NCI-H1092 (cell line): Measurements from ENCODE around the gene RAPGEF1.
A peak's percentile ranks its signal among the peaks of the same experiment; 100 is the strongest.
"Not testable (repeated sequence)": the region's sequence is repeated elsewhere in the genome, so short reads cannot be mapped to it uniquely, and the experiment has no call there.

Experiments used
- DNase-seq: peaks from one replicate; lab custom pipeline; 2025; lab: John Stamatoyannopoulos, UW

Gene RAPGEF1

DNA sequence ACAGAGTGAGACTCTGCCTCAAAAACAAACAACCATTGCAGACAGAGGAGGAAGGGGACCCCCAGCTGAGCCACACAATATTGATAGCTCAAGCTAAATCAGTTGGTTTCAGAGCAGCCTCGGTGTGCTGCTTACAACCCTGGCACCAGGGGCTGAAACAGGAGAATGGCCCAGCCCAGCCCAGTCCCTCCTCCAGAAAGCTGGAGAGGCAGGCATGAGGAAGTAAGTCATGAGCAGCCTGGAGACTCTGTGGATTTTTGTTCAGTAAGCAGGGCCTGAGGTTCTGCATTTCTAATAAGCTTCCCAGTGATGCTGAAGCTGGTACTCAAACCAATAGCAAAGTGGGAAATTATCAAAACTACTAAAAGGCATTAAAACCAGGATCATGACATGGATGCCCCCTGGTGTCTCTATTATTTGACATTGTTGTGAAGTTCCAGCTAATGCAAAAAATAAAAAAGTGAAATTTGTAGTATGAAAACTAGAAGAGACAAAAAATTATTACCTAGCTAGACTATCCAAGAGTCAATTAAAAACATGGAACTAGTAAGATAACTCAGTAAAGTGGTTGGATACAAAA lies 180.4 kb downstream of the RAPGEF1 start:
- DNase-seq: no peak

DNA sequence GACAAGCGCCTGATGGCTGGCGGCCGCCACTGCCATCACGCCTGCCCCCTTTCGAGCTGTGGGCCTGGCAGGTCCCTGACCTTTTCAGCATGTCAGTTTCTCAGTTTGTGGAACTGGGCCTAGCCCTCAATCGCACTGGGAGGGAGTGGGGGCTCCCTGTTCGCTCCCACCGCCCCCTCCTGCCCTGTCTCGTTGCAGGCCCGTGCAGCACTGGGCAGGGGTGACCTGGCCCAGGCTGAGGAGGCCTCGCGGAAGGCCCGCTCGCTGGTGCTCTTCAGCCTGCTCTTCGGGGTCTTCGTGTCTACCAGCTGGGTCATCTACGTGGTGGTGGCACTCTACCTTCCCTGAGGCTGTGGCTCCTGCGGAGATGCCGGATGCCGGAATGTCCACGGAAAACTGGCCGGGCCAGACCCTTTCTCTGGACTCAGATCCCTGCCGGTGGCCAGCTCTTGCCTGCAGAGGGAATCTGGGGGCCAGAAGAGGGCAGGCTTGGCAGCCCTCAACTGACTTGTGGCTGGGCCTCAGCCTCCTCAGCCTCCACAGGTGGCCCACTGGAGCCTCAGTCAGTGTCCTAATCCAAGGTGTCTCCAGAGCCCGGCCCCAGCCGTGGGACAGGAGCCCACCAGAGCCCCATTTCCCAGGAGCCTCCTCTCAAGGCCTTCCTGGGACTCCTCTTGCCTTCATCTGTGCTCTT lies 181.9 kb downstream of the RAPGEF1 start:
- DNase-seq: no peak

DNA sequence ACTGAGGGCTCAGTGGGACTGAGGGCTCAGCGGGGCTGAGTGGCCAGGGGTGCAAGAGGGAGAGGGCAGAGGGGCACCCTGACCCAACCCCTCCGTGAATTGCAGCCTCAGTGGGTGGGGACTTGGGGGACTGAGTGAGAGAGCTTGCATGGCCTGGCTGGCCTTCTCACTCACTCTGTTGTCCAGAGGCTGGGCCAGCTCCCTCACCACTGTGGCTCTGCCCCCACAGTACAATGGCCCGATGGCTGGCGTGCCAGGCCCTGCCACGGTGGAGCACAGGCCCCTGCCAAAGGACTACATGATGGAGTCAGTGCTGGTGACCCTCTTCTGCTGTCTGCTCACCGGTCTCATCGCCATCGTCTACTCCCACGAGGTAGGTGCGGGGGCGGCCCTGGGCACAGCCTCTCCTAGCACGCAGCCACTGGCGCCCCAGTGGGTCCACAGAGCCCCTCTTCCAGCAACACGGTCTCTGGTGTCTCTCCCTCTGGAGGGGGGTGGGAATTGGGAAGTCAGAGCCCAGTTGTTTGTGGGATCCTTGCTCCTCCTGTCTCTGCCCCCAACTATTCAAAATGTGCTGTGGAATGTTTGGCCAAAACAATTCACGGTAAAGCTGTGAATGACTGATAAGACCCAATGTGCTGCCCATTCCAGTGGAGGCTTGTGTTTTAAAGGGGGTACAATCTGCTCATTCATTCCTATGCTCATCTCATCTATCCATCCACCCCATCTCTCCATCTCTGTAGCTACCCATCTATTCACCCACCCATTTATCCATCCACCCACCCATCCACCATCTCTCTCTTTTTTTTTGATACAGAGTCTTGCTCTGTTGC lies 183.8 kb downstream of the RAPGEF1 start:
- no peak for DNase-seq

DNA sequence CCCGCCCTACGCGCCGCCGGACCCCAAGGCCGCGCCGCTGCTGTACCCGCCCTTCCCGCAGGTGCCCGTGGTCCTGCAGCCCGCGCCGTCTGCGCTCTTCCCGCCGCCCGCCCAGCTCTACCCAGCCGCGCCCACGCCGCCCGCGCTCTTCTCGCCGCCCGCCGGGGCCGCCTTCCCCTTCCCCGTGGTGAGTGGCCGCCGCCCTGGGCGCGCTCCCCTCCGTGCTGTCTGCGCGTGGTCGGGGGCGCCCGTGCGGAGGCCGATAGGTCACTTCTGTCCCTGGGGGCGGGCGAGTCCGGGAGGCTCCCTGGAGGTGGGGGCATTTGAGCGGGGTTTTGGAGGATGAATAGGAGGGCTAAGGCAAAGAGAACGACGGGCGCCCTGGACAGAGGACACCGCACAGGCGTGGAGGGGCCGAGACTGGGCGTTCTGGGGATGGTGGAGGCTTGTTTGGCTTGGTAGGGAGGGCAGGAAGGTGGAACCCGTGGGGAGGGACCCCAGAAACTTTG lies 185.0 kb downstream of the RAPGEF1 start:
- DNase-seq: no peak

DNA sequence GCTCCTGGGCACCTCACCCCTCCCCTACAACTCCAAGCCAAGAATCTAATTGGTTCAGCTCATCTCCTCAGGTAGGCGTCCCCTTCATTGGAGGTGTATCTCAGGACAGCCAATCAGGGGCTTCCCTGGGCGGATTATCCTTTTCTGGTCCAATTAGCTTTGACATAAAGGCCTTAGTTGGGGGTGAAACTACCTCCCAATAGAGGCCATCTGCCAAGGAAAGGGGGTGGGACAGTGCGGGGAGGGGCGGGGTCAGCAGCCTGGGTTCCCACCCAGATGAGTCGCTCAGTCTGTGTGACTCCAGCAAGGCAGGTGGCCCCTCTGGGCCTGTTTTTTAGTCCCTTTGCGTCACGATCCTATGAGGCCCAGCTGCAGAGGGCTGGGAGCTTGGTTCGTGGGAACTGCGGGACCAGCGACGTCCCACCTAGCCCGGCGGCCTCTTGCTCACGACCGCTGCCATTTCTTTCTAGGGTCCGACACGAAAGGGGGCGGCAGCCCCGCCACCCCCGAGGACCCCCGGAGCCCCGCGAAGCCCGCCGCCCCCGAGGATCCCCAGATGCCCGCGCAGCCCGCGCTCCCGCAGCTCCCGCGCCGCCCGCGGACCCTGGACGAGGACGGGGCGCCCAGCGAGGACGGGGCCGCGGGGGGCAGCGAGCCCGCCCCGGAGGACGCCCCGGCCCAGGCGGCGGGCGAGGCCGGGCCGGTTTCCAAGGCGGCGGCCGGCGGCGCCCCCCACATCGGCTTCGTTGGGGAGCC lies 185.6 kb downstream of the RAPGEF1 start:
- DNase-seq: no peak

DNA sequence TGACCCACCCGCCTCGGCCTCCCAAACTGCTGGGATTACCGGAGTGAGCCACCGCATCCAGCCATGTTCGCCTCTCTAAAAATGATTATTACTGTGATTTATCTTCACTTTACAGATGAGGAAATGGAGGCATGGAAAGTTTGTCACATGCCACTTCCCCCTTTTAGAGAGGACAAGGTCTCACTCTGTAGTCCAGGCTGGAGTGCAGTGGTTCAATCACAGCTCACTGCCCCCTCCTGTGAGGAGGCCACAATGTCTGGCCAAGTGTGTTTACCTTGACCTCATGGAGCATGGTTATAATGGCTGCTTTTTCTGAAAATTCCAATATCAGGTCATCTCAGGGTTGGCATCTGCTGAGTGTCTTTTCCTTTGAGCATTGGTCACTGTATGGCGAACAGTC lies 187.8 kb downstream of the RAPGEF1 start:
- no peak for DNase-seq

DNA sequence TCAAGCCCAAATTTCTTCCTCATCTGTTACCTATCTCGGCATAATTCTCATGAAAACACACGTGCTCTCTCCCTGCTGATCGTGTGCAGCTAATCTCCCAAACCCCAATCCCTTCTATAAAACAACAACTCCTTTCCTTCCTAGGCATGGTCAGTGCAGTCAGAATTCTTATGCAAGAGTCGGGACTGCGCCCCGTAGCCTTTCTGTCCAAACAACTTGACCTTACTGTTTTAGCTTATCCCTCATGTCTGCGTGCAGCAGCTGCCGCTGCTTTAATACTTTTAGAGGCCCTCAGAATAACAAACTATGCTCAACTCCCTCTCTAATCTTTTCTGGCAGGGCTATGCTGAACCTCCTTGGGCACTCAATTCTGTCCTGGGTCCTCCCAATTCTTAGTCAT lies 189.4 kb downstream of the RAPGEF1 start:
- DNase-seq: not testable (repeated sequence)

DNA sequence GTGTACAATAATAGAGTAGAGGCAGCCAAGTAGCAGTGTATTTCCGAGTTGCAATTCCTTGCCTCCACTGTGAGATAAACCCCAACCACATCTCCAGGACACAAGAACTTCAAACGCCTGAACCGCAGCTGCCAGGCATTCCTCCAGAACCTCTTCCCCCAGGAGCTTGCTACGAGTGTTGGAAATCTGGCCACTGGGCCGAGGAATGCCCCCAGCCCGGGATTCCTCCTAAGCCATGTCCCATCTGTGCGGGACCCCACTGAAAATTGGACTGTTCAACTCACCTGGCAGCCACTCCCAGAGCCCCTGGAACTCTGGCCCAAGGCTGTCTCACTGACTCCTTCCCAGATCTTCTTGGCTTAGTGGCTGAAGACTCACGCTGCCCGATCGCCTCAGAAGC lies 190.7 kb downstream of the RAPGEF1 start:
- DNase-seq: not testable (repeated sequence)

DNA sequence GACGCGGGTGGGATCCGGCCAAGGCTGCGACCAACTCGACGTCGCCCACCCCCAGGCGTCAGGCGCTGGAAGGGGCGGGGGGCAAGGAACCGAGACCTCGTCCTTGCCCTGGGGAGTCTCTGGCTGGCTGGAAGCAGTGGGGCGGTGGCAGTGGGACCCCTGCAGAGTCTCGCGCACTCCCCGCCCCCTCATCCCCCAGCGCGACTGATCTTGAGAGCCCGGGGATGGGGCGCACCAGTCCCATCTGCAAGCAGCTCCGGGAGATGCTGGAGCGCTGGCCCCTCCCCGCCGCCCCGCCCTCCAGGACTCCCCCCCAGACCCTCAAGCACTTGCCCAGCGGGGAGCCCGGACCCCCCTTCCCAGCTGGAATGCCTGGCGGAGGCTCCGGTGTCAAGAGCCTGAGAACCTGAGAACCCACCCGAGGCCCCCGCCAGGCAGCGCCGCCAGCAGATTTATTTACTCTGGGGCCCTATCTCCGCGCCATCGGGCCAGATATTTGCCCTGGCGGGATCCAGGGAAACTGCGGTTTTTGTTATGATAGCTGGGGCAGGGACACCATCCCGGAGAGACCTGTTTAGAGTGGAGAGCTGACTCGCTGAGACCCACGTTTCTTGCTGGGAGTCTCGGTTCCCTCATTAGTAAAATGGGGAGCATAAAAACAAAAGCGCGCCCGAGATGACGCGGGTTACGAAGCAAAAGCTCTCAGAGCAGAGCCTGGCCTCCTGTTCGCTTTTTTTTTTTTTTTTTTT lies 193.4 kb downstream of the RAPGEF1 start:
- peak; percentile 21 for DNase-seq

DNA sequence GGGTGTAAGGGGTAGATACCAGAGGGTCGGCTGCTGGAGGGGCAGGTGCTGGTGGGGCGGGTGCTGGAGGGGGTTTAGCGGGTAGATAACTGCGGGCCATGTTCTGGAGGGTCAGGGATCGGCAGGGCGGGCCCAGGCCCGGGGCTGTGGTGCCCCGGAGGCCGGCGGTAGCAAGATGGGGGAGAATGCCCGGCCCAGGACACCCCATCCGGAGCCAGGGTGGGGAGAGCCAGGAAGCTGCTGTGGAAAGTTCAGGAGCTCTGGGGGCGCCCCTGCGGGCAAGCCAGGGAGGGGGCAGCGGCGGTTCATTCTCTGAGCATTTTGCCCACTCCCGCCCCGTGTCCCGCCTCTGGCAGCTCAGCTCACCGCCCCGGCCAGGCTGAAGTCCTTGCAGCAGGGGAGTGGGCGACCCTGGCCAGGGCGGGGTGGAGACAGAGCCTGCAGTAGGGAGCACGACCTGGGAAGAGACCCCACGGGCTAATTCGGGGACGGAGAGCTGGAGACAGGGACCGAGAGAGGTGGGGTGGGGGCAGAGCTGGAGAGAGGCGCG lies 194.0 kb downstream of the RAPGEF1 start:
- DNase-seq: no peak

DNA sequence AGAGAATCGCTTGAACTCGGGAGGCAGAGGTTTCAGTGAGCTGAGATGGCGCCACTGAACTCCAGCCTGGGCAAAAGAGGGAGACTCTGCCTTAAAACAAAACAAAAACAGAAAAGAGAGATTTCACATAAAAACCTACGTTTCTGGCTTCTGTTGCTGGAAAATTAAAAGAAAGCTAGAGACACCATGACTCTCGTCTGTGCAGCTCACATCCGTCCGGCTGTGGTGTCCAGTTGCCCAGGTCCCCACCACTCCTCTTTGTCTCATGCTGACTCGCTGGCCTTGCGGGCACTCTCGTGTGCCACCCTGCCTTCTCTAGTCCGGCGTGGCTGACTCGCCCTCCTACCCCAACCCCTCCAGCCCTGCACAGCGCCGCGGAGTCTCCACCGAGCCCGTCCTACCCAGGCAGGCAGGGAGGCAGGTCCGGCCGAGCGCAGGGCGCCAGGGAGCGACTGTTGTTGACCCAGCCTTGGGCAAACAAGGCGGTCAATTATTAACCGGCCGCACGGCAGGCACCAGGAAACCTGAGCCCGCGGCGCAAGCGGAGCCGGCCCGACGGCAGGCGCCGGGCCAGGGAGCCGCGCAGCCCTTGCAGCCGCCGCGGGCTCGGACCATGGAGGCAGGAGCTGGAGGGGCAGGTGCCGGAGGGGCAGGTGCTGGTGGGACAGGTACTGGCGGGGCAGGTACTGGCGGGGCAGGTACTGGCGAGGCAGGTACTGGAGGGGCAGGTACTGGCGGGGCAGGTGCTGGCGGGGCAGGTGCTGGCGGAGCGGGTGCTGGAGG lies 194.7 kb downstream of the RAPGEF1 start, which contains the start of gene PRRT1B:
Gene PRRT1B, plus strand, starts transcription at position 521 of the 783 bp plus-strand sequence. Its CDS starts 93 bp downstream, at position 614.
- peak; percentile 50 for DNase-seq

DNA sequence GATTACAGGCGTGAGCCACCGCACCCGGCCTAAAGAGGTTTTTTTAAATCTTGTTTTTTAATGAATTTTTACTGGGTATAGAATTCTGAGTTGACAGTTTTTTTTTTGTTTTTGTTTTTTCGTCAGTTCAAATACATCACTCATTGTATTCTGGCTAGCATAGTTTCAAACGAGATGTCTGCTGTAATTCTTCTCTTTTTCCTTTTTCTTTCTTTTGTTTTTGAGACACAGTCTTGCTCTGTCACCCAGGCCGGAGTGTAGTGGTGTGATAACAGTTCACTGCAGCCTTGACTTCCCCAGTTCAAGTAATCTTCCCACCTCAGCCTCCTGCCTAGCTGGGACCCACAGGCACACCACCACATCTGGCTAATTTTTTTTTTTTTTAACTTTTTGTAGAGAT lies 196.7 kb downstream of the RAPGEF1 start:
- DNase-seq: no peak

DNA sequence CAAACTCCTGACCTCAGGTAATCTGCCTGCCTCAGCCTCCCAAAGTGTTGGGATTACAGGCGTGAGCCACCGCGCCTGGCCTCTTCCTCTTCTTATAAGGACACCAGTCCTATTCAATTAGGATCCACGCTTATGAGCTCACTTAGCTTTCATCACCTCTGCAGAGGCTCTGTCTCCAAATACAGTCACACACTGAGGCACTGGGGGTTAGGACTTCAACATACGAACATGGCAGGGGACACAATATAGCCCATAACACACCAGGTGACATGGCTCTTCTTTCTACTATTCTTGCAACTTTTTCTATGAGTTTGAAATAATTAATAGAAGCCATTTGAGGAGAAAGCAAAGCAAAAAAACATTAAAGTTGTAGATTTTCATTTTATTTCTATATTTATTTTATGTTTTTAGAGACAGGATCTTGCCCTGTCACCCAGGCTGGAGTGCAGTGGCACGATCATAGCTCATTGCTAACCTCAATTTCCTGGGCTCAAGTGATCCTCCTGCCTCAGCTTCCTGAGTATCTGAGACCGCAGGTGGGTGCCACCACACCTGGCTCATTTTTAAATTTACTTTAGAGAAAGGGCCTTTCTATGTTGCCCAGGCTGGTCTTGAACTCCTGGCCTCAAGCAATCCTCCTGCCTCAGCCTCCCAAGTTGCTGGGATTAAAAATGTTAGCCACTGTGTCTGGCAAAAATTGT lies 200.5 kb downstream of the RAPGEF1 start:
- no peak for DNase-seq

DNA sequence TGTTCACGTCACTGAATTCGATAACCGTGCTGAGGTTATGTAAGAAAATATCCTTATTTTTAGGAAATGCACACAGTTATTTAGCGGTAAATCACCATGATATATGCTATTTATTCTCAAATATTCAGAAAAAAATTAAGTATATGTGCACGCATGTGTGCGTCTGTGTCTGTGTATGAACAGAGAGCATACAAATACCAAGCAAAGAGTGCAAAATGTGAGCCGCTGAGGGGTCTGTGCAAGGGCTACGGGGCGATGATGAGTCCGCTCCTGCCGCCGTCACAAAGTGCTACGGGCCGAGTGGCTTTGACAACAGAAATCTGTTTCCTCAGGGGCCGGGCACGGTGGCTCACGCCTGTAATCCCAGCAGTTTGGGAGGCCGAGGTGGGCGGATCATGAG lies 201.9 kb downstream of the RAPGEF1 start:
- DNase-seq: no peak

DNA sequence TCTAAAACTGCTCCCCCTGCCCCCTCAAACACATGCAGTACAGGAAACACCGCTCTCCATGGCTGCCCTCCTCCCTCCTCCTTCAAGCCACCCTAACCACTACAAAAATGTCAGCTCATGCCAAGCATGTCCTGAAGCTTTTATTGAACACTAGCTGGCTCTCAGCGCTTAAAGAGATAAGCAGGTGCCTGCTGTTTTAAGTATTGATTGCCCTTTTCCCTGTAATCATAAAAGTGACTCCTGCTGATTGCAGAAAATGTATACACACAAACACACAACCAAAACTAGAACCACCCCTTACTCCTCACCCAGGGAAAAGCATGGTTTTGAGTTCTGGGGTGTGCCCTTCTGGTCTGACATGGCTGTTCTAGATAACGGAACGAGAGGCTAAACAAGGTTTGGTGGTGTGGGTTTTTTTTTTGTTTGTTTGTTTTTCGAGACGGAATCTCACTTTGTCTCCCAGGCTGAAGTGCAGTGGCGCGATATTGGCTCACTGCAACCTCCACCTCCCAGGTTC lies 205.1 kb downstream of the RAPGEF1 start:
- DNase-seq: peak; percentile 6

DNA sequence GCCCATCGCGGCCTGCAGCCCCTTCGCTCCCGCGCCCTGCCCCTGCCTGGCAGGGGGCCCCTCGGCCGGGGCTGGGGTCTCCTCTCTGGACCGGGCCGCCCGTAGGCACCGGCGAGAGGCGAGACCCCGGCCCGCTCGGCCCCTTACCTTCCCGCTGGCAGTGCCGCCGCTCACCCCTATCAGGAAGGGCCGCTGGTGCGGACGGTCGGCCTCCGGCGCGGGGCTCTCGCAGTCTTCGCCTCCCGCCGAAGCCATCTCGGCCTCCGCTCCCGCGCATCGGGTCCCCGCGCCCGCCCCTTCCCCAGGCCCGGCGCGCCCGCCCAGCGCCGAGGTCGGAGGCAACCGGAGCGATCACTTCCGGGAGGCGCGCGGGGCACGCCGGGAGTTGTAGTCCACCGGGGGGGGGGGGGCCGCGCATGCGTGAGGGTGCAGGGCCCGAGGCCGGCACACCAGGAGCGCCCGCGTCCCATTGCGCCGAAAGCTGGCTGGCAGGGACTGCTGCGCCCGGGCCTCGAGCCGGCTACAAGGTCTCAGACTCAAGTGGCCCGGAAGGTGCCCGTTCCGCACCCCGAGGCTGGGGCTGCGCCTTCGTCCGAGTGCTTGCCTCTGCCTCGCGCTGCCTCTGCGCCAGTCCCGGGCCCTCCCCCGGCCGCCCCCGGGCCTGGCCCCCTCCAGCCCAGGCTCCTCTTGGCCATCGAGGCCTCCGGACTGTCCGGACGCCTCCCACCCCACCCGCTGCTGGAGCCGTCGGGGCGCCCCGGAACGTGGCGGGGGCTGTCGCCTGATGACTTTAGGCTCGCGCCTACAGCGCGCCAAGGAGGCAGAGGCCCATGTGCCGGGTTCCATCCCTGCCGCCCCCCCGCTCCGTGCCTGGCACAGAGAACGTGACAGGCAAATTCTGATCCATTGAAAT lies 208.7 kb downstream of the RAPGEF1 start, which contains the start of gene UCK1:
Gene UCK1, minus strand, starts transcription at position 344 of the 913 bp plus-strand sequence. Its CDS starts 89 bp downstream, at position 255.
- peak; percentile 78 for DNase-seq

DNA sequence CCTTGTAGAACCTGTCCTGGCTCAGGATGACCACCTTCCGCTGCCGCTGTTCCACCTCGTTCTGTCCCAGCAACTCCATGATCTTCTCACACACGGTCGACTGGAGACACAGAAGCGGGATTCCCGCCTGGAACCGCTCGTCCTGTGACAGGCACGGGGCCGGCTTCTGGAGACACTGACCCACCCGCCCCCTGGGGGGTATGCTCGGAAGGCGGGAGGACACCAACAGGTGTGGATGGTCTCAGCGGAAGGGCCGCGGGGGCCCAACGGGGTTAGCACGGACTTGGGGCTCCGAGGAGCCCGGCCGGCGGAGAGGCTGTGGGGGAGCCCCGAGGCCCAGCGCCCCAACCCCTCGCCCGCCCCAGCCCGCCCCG lies 209.3 kb downstream of the RAPGEF1 start:
- peak; percentile 29 for DNase-seq
